ENCODE results near the gene AXIN2. TPM values are rescaled to one million over a fixed set of nuclear protein-coding genes. Genes with fewer than 3 reads are reported as not detected.

Gene AXIN2
- total RNA-seq, 1 donor from 2014 or later, result 44.8 TPM

DNA sequence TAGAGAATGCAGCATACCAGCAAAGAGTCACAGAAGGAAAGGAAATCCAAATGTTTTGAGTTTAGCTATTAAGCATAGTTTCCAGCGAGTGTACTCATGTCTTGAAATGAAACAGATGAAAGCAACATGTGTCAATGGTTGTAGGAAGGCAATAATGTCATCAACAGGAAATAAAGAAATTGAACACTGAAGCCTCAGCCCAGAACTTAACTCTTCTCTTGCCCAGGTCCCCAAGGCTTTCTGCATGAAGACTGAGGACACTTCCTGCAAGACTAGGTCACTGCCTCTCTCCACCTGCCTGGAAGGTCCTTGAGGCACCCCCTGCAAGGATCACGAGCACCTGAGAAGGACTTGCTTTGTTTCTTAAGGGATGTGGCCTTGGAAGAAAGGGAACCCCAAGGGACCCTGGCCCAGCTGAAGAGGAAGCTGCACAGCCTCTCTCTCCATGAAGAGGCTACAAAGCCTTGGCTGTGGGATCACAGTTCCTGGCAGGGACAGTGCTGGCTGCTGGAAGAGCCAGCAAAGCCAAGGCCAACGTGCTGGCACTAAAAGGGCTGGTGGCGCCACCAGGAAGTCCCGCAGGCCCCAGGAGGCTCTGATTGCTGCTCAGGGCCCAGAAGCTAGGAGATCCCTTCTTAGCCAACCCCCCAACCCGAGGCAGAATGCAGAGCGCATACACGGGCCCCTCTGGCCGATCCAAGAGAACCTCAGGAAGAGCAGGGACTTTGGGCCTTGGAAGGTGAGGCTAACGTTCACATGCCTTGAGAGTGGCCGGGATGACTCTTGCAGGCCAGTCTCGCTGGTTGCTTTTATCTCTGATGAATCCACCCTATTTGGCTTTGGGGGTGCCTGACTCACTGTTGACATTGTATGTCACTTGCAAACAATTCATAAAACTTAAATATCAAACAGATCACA, 23.4 kb upstream of the AXIN2 start:
- no peaks in the 10 kb centered on the region for H3K36me3 Mint-ChIP-seq (ENCODE audit: low read depth, unreplicated experiment)
- no peak for DNase-seq (ENCODE audit: low spot score)
- H3K4me1 Mint-ChIP-seq (ENCODE audit: unreplicated experiment), result peaks cover 12% of the 10 kb centered on the region
- H3K27ac Mint-ChIP-seq (ENCODE audit: unreplicated experiment), result no peak overlapping the region
- no peak overlapping the region for H3K4me3 Mint-ChIP-seq (ENCODE audit: unreplicated experiment)
- H3K27me3 Mint-ChIP-seq (ENCODE audit: unreplicated experiment), result peaks cover 6% of the 10 kb centered on the region
- no peaks in the 10 kb centered on the region for H3K9me3 Mint-ChIP-seq (ENCODE audit: unreplicated experiment)
- TF ChIP-seq, protein P1, sequence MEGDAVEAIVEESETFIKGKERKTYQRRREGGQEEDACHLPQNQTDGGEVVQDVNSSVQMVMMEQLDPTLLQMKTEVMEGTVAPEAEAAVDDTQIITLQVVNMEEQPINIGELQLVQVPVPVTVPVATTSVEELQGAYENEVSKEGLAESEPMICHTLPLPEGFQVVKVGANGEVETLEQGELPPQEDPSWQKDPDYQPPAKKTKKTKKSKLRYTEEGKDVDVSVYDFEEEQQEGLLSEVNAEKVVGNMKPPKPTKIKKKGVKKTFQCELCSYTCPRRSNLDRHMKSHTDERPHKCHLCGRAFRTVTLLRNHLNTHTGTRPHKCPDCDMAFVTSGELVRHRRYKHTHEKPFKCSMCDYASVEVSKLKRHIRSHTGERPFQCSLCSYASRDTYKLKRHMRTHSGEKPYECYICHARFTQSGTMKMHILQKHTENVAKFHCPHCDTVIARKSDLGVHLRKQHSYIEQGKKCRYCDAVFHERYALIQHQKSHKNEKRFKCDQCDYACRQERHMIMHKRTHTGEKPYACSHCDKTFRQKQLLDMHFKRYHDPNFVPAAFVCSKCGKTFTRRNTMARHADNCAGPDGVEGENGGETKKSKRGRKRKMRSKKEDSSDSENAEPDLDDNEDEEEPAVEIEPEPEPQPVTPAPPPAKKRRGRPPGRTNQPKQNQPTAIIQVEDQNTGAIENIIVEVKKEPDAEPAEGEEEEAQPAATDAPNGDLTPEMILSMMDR (IDR thresholded peaks at IDR 0.05; ENCODE audit: unreplicated experiment), result no peak

- no peak overlapping the region for H3K4me3 Mint-ChIP-seq (ENCODE audit: unreplicated experiment)
- no peaks in the 10 kb centered on the region for H3K9me3 Mint-ChIP-seq (ENCODE audit: unreplicated experiment)
- H3K27ac Mint-ChIP-seq (ENCODE audit: unreplicated experiment), result no peak overlapping the region
- peaks cover 6% of the 10 kb centered on the region for H3K27me3 Mint-ChIP-seq (ENCODE audit: unreplicated experiment)
- H3K36me3 Mint-ChIP-seq (ENCODE audit: low read depth, unreplicated experiment), result no peaks in the 10 kb centered on the region
- DNase-seq (ENCODE audit: low spot score), result no peak
- H3K4me1 Mint-ChIP-seq (ENCODE audit: unreplicated experiment), result peaks cover 12% of the 10 kb centered on the region
- TF ChIP-seq, protein P1 (IDR thresholded peaks at IDR 0.05; ENCODE audit: unreplicated experiment), result no peak
These were observed 22.6 kb upstream of the AXIN2 start for GRCh38 chr17:65583921-65584603.

DNA sequence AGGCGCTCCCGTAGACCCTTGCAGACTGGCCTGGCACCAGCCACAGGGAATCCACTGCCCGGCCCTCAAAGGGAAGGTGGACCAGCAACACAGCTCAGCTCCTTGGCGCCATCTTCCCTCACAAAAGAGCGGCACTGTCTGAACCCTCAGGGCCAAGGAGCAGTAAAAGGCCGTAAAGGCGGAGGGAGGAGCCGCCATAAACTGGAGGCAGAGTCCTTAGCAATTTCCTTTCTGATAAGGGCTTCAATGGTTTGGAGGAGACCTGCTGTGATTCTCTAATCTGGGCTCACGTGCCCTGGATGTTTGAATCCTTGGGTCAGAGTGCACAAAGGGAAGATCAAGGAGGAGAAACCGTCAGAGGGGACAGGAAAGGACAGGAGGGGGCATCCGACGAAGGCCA, 15.5 kb upstream of the AXIN2 start:
- Mint-ChIP-seq H3K36me3 (ENCODE audit: low read depth, unreplicated experiment) (no peaks in the 10 kb centered on the region), H3K4me3 (ENCODE audit: unreplicated experiment) (no peak overlapping the region), H3K9me3 (ENCODE audit: unreplicated experiment) (no peaks in the 10 kb centered on the region), H3K27ac (ENCODE audit: unreplicated experiment) (no peak overlapping the region), H3K27me3 (ENCODE audit: unreplicated experiment) (peaks cover 10% of the 10 kb centered on the region), H3K4me1 (ENCODE audit: unreplicated experiment) (peaks cover 7% of the 10 kb centered on the region)
- TF ChIP-seq, protein P1 (IDR thresholded peaks at IDR 0.05; ENCODE audit: unreplicated experiment), result no peak
- DNase-seq (ENCODE audit: low spot score), result no peak

DNA sequence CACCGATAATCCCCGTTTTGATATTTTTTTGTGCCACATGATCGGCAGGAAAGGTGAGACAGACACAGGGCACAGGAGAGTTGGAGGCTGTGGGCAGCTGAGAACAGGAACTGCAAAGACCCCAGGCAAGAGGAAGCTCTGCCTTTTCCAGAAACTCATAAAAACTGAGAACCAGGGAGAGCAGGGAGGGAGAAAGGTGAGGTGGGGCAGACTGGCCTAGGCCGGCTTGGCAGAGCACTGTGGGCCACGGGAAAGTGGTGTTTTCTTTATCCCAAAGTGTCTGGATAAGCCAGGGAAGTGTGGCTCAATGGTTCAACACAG, 11.8 kb upstream of the AXIN2 start:
- Mint-ChIP-seq H3K4me3 (ENCODE audit: unreplicated experiment) (peak overlapping the region; percentile 51), H3K4me1 (ENCODE audit: unreplicated experiment) (peaks cover 7% of the 10 kb centered on the region), H3K9me3 (ENCODE audit: unreplicated experiment) (no peaks in the 10 kb centered on the region), H3K36me3 (ENCODE audit: low read depth, unreplicated experiment) (no peaks in the 10 kb centered on the region), H3K27me3 (ENCODE audit: unreplicated experiment) (peaks cover 8% of the 10 kb centered on the region), H3K27ac (ENCODE audit: unreplicated experiment) (no peak overlapping the region)
- DNase-seq (ENCODE audit: low spot score), result no peak
- TF ChIP-seq, protein P1 (IDR thresholded peaks at IDR 0.05; ENCODE audit: unreplicated experiment), result no peak
